GM23338 (cell line): ENCODE measurements around the gene STX4. TPM values are rescaled to one million over a fixed set of nuclear protein-coding genes. Genes with fewer than 3 reads are reported as not detected.

Source experiments
- ATAC-seq: fragments of 200-7000 bp; cut with Tn5 transposase; 3 replicates; pipeline ENCODE4 v1.9.1; 2020
- DNase-seq: peaks from one replicate; pipeline ENCODE4 v3.0.0-alpha.2; 2015; ENCODE audit warnings: low spot score
- H2AFZ ChIP-seq: fragments of 200-600 bp; sonication (generic); 2 replicates; pipeline ENCODE4 v1.8.0; 2016; ENCODE audit warnings: antibody characterized with exemption, mild to moderate bottlenecking, moderate library complexity
- H3F3A ChIP-seq: fragments of 200-600 bp; sonication (generic); replicated peaks from 2 replicates; pipeline ENCODE4 v1.8.0; 2017; ENCODE audit warnings: antibody characterized with exemption, mixed run types, low read depth
- H3K27ac ChIP-seq: fragments of 200-600 bp; sonication (generic); 2 replicates; pipeline ENCODE4 v1.6.1; 2016; ENCODE audit warnings: low read depth
- H3K27me3 ChIP-seq: fragments of 200-600 bp; sonication (generic); 2 replicates; pipeline ENCODE4 v1.8.0; 2016; ENCODE audit warnings: mild to moderate bottlenecking, mixed run types, moderate library complexity; ENCODE audit not compliant: insufficient read depth
- H3K36me3 ChIP-seq: fragments of 200-600 bp; sonication (generic); 2 replicates; pipeline ENCODE4 v1.8.0; 2016; ENCODE audit warnings: mild to moderate bottlenecking; ENCODE audit not compliant: insufficient read depth
- H3K4me1 ChIP-seq: fragments of 200-600 bp; sonication (generic); 2 replicates; pipeline ENCODE4 v1.8.0; 2016; ENCODE audit warnings: mild to moderate bottlenecking, moderate library complexity; ENCODE audit not compliant: insufficient read depth
- H3K4me2 ChIP-seq: fragments of 200-600 bp; sonication (generic); 2 replicates; pipeline ENCODE4 v1.7.1; 2017; ENCODE audit warnings: mixed run types
- H3K4me3 ChIP-seq: fragments of 200-600 bp; sonication (generic); 2 replicates; pipeline ENCODE4 v1.6.1; 2016; ENCODE audit warnings: mixed run types
- H3K79me2 ChIP-seq: fragments of 200-600 bp; sonication (generic); replicated peaks from 2 replicates; pipeline ENCODE4 v1.8.0; 2017; ENCODE audit warnings: mild to moderate bottlenecking; ENCODE audit not compliant: insufficient read depth
- H3K9me2 ChIP-seq: fragments of 200-600 bp; sonication (generic); 2 replicates; pipeline ENCODE4 v1.8.0; 2017; ENCODE audit not compliant: insufficient read depth
- H4K20me1 ChIP-seq: fragments of 200-600 bp; sonication (generic); replicated peaks from 2 replicates; pipeline ENCODE4 v1.8.0; 2017; ENCODE audit warnings: mild to moderate bottlenecking; ENCODE audit not compliant: insufficient read depth
- H3K27ac Mint-ChIP-seq: 2 replicates; pipeline ENCODE4 v1.8.0; 2020; ENCODE audit warnings: inconsistent platforms, mild to moderate bottlenecking, moderate library complexity, mixed read lengths
- H3K27me3 Mint-ChIP-seq: 3 replicates; pipeline ENCODE4 v1.8.0; 2022; ENCODE audit warnings: low read depth, mild to moderate bottlenecking, moderate library complexity, mixed read lengths, inconsistent platforms; ENCODE audit not compliant: insufficient read depth, poor library complexity
- H3K36me3 Mint-ChIP-seq: 3 replicates; pipeline ENCODE4 v1.8.0; 2021; ENCODE audit warnings: low read depth, mild to moderate bottlenecking, inconsistent platforms, moderate library complexity, mixed read lengths
- H3K4me1 Mint-ChIP-seq: 3 replicates; pipeline ENCODE4 v1.8.0; 2020; ENCODE audit warnings: mild to moderate bottlenecking, inconsistent platforms, mixed read lengths
- H3K4me3 Mint-ChIP-seq: 3 replicates; pipeline ENCODE4 v1.8.0; 2021; ENCODE audit warnings: moderate library complexity, mild to moderate bottlenecking, inconsistent platforms, mixed read lengths
- H3K9me3 Mint-ChIP-seq: 3 replicates; pipeline ENCODE4 v1.8.0; 2020; ENCODE audit warnings: moderate library complexity, mild to moderate bottlenecking, inconsistent platforms, mixed read lengths
- CREB1 ChIP-seq: fragments of 250-450 bp; sonication (Bioruptor Pico); IDR thresholded peaks from 2 replicates; pipeline ENCODE4 v1.5.0; 2020; ENCODE audit warnings: low read depth, mild to moderate bottlenecking, moderate library complexity
- CTCF ChIP-seq, 2 experiments: fragments of 200-600 bp in 1 of 2; sonication (generic) in 1 of 2; conservative IDR thresholded peaks; 2 replicates each; pipeline versions ENCODE4 v1.5.1 to v1.6.1; 2016 to 2017; ENCODE audit warnings: antibody characterized with exemption in 2 of 2, low read depth in 2 of 2, mild to moderate bottlenecking in 2 of 2, moderate library complexity in 1 of 2
- EZH2 ChIP-seq: fragments of 200-600 bp; sonication (generic); IDR thresholded peaks from one replicate; pipeline ENCODE4 v1.8.0; 2017; ENCODE audit warnings: antibody characterized with exemption, mild to moderate bottlenecking, low read depth; ENCODE audit not compliant: unreplicated experiment
- EZH2phosphoT487 ChIP-seq: fragments of 200-600 bp; sonication (generic); IDR thresholded peaks from one replicate; pipeline ENCODE4 v1.8.1; 2018; ENCODE audit warnings: antibody characterized with exemption; ENCODE audit not compliant: unreplicated experiment
- JUNB ChIP-seq: IDR thresholded peaks from one replicate; pipeline ENCODE4 v1.6.1; 2016; ENCODE audit warnings: antibody characterized with exemption; ENCODE audit not compliant: unreplicated experiment
- NANOG ChIP-seq: IDR thresholded peaks from 2 replicates; pipeline ENCODE4 v1.6.1; 2016; ENCODE audit warnings: antibody characterized with exemption, borderline replicate concordance
- POLR2AphosphoS5 ChIP-seq: IDR thresholded peaks from 2 replicates; pipeline ENCODE4 v1.6.1; 2016; ENCODE audit warnings: antibody characterized with exemption, low read depth
- REST ChIP-seq: IDR thresholded peaks from one replicate; pipeline ENCODE4 v1.6.1; 2018; ENCODE audit warnings: antibody characterized with exemption; ENCODE audit not compliant: unreplicated experiment
- STAT1 ChIP-seq: IDR thresholded peaks from one replicate; pipeline ENCODE4 v1.6.1; 2016; ENCODE audit warnings: antibody characterized with exemption; ENCODE audit not compliant: unreplicated experiment
- ZNF114 ChIP-seq: fragments of 250-450 bp; sonication (Bioruptor Pico); IDR thresholded peaks from 2 replicates; pipeline ENCODE4 v1.5.0; 2020; ENCODE audit warnings: mild to moderate bottlenecking, moderate library complexity
- ZNF331 ChIP-seq: fragments of 250-450 bp; sonication (Bioruptor Pico); IDR thresholded peaks from 2 replicates; pipeline ENCODE4 v1.5.0; 2020; ENCODE audit warnings: low read depth, mild to moderate bottlenecking, moderate library complexity
- long read RNA-seq: library from polyadenylated mRNA; unstranded; transcript quantifications from one replicate; pipeline ENCODE4 v2.0.0, GENCODE V29; 2020; ENCODE audit not compliant: unreplicated experiment
- polyA plus RNA-seq: library from polyadenylated mRNA; unstranded; fragments of >200 nt; fragmentation: Nextera tagmentation; extraction: Ambion mirVana; gene quantifications from 2 replicates; pipeline ENCODE4 v1.2.1, GENCODE V29; 2016
- total RNA-seq: library from RNA; depleted of rRNA; stranded (reverse); fragments of >200 nt; shearing (Covaris generic); gene quantifications from 2 replicates; pipeline ENCODE4 v1.2.3, GENCODE V29; 2014; rRNA removed
- TF ChIP-seq, protein P1 (sequence below): fragments of 250-450 bp; sonication (Bioruptor Pico); IDR thresholded peaks from 2 replicates; pipeline ENCODE4 v1.5.0; 2020; ENCODE audit warnings: mild to moderate bottlenecking, moderate library complexity

STX4 gene, protein sequence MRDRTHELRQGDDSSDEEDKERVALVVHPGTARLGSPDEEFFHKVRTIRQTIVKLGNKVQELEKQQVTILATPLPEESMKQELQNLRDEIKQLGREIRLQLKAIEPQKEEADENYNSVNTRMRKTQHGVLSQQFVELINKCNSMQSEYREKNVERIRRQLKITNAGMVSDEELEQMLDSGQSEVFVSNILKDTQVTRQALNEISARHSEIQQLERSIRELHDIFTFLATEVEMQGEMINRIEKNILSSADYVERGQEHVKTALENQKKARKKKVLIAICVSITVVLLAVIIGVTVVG
- 13.0 TPM in 2 replicates for total RNA-seq
- 39.3 and 40.8 TPM in 2 replicates for polyA plus RNA-seq
- long read RNA-seq, transcript STX4-201 (11 exons, 1,481 nt): major isoform, 5 of 8 reads
- long read RNA-seq, partial matches to known transcripts: 1 of 8 reads
- long read RNA-seq, other reads (novel, unspliced or antisense): 2 of 8 reads

DNA sequence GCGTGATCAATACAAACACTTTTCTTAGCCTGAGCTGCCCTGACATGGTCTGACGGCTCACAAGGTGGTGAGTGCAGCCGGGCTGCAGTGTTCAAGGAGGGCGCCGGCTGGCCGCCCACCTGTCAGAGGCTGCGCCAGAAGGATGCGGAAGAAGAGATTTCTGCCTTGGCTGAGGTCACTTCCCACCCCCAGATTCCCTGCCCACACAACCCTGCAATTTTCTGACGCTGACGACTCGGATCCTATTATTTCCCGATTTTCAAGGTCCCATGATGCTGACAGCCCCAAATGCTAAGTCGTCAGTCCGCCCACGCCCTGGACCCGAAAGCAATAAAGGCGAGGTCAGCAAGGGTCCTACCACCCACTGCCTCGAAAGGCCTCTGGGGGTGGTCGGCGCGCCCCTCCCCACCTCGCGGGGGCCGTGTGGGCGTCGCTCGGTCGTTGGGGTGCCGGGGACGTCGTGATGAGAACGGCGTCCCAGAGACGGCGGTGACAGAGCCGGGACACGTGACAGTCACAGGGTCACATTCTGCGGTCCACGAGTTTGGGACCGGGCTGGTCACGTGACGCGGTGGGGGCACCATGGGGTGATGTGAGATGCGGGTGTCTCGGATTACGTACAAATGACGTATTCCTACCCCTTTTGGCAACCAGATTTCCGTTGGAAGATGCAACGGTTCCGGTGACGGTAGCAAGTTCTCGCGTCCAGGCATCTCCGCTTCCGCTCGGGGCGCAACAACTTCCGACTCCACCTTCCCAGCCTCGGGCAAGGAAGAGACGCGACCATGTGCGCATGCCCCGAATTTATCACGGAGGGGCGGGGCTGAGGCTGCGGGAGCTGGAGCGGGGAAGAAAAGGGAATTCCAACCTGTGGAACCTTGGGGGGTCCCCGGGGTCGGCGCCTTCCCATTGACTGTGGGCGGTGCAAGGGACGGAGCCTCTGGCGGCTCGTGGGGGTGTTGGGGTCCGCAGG lies at the start of gene STX4:
Gene STX4, plus strand, starts transcription at position 823 of the 973 bp plus-strand sequence. CDS start 248 bp downstream, outside the sequence.
- Histone ChIP-seq H3K4me1 (peaks cover 9% of the 10 kb centered on the region), H3F3A (peaks cover 12% of the 10 kb centered on the region), H3K27me3 (no peaks in the 10 kb centered on the region), H3K27ac (peak within 1 kb of the TSS; percentile 80), H3K9me2 (no peaks in the 10 kb centered on the region), H3K4me3 (peak within 1 kb of the TSS; percentile 99), H3K79me2 (no peaks in the 10 kb centered on the region; the same call in 1 of the 2 replicates), H3K4me2 (peak within 1 kb of the TSS; percentile 98), H2AFZ (peak within 1 kb of the TSS; percentile 95), H4K20me1 (no peaks in the 10 kb centered on the region), H3K36me3 (no peaks in the 10 kb centered on the region)
- H3K36me3 Mint-ChIP-seq: peaks cover 2% of the 10 kb centered on the region; the same call in 1 of the 3 replicates
- H3K9me3 Mint-ChIP-seq: no peaks in the 10 kb centered on the region; the same call in 2 of the 3 replicates
- H3K4me1 Mint-ChIP-seq: peaks cover 9% of the 10 kb centered on the region; the same call in 1 of the 3 replicates
- peak within 1 kb of the TSS; percentile 90 for H3K4me3 Mint-ChIP-seq
- peaks cover 10% of the 10 kb centered on the region for H3K27me3 Mint-ChIP-seq
- ATAC-seq: peak; percentile 87
- DNase-seq: peak; percentile 99
- H3K27ac Mint-ChIP-seq: peak within 1 kb of the TSS; percentile 83
- TF ChIP-seq EZH2 (no peak), JUNB (no peak), ZNF114 (no peak), CREB1 (CRISPR knock-in tag) (peak; percentile 96), POLR2AphosphoS5 (no peak), REST (no peak), EZH2phosphoT487 (no peak), CTCF (conservative IDR thresholded peaks at IDR 0.05; ENCODE audit: low read depth in 2 of 2) (no peak), NANOG (no peak), ZNF331 (CRISPR knock-in tag) (no peak), STAT1 (no peak)
- TF ChIP-seq, protein P1, sequence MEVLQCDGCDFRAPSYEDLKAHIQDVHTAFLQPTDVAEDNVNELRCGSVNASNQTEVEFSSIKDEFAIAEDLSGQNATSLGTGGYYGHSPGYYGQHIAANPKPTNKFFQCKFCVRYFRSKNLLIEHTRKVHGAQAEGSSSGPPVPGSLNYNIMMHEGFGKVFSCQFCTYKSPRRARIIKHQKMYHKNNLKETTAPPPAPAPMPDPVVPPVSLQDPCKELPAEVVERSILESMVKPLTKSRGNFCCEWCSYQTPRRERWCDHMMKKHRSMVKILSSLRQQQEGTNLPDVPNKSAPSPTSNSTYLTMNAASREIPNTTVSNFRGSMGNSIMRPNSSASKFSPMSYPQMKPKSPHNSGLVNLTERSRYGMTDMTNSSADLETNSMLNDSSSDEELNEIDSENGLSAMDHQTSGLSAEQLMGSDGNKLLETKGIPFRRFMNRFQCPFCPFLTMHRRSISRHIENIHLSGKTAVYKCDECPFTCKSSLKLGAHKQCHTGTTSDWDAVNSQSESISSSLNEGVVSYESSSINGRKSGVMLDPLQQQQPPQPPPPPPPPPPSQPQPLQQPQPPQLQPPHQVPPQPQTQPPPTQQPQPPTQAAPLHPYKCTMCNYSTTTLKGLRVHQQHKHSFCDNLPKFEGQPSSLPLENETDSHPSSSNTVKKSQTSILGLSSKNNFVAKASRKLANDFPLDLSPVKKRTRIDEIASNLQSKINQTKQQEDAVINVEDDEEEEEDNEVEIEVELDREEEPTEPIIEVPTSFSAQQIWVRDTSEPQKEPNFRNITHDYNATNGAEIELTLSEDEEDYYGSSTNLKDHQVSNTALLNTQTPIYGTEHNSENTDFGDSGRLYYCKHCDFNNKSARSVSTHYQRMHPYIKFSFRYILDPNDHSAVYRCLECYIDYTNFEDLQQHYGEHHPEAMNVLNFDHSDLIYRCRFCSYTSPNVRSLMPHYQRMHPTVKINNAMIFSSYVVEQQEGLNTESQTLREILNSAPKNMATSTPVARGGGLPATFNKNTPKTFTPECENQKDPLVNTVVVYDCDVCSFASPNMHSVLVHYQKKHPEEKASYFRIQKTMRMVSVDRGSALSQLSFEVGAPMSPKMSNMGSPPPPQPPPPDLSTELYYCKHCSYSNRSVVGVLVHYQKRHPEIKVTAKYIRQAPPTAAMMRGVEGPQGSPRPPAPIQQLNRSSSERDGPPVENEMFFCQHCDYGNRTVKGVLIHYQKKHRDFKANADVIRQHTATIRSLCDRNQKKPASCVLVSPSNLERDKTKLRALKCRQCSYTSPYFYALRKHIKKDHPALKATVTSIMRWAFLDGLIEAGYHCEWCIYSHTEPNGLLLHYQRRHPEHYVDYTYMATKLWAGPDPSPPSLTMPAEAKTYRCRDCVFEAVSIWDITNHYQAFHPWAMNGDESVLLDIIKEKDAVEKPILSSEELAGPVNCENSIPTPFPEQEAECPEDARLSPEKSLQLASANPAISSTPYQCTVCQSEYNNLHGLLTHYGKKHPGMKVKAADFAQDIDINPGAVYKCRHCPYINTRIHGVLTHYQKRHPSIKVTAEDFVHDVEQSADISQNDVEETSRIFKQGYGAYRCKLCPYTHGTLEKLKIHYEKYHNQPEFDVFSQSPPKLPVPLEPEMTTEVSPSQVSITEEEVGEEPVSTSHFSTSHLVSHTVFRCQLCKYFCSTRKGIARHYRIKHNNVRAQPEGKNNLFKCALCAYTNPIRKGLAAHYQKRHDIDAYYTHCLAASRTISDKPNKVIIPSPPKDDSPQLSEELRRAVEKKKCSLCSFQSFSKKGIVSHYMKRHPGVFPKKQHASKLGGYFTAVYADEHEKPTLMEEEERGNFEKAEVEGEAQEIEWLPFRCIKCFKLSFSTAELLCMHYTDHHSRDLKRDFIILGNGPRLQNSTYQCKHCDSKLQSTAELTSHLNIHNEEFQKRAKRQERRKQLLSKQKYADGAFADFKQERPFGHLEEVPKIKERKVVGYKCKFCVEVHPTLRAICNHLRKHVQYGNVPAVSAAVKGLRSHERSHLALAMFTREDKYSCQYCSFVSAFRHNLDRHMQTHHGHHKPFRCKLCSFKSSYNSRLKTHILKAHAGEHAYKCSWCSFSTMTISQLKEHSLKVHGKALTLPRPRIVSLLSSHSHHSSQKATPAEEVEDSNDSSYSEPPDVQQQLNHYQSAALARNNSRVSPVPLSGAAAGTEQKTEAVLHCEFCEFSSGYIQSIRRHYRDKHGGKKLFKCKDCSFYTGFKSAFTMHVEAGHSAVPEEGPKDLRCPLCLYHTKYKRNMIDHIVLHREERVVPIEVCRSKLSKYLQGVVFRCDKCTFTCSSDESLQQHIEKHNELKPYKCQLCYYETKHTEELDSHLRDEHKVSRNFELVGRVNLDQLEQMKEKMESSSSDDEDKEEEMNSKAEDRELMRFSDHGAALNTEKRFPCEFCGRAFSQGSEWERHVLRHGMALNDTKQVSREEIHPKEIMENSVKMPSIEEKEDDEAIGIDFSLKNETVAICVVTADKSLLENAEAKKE (CRISPR knock-in tag): no peak
